HG02623 (cell line): ENCODE results near the gene CCDC157.

Experiments used
- ATAC-seq: cut with Tn5 transposase; IDR thresholded peaks from one replicate; pipeline ENCODE4 v1.9.1; 2021; ENCODE audit warnings: moderate library complexity; ENCODE audit not compliant: unreplicated experiment

The CCDC157 gene

DNA sequence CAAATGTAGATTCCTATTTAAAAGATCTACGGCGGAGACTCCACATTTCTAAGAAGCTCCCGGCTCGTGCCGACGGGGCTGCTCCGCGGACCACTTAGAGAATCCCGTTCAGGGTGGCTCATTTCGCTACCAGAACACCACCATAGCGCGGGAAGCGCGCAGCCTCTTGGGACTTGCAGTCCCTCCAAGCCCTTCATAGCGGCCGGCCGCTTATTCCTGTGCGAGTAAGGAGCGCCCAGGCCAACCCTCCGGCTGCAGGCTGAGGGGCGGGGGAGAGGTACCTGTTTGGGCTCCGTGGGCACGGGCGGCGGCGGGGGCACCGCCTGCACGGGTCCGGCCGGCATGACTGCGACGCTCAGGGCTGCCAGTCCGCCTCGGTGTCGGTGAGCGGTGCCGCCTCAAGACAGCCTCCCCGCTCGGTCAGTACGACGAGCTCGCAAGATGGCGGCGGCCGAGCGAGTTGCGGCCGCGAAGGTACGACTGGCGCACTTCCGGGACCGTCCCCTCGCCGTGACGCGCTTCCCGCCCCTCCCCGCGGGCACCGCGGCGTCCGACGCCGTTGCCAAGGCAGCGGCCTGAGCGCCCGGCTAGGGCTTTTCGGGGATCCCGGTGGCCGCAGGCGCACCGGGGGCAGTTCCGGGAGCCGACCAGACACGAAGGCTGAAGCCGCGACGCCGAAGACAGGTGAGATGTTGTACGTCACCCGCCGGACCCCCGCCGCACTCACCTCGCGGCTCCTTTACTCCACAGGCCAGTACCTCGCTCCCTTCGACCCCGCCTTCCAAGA, at the start of gene CCDC157, which contains the start of gene SF3A1:
Gene CCDC157, plus strand, starts transcription at position 559 of the 787 bp plus-strand sequence. CDS start 8,994 bp downstream, outside the sequence.
Gene SF3A1, minus strand, starts transcription at position 446 of the 787 bp plus-strand sequence. Its CDS starts 102 bp downstream, at position 344.
- peak; percentile 90 for ATAC-seq

DNA sequence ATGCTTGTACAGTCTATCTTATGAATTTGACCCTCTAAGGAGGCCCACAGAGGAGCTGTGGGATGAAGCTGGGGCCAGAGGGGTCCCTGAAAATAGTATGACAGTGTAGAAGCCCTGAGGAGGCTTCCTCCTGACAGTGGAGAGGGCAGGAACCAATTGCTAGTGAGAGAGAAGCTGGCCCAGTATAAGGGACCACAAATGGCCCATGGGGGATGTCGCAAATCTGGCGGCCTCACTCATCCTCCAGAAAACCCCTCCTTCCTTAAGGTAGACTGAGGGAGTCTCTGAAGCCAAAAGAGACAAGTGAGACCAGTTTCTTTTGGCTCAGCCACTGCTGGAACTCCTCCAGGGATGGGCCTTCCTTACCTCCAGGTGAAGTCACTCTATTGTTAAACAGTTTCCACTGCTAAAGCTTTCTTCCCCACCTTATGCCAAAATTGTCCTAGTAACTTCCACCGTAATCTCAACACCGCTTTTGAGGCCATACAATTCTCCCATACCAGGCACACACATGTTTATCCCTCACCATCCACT, 49.7 kb upstream of the CCDC157 start:
- ATAC-seq: no peak

DNA sequence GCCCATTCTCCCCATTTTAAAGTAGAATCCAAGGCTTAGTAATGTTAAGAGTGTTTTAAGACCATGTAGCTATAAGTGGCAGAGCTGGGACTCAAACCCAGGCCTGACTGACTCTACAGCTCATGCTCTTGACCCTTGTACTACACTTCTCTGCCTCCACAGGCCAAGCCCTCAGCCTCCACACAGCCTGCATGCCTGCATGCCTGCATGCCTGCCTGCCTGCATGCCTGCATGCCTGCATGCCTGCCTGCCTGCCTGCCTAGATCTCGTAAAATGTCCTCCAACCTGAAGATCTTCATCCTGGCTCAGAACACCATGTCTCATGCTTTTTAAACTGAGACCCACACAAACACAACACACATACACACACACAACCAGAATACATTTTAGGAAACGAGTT, 48.7 kb upstream of the CCDC157 start:
- no peak for ATAC-seq

DNA sequence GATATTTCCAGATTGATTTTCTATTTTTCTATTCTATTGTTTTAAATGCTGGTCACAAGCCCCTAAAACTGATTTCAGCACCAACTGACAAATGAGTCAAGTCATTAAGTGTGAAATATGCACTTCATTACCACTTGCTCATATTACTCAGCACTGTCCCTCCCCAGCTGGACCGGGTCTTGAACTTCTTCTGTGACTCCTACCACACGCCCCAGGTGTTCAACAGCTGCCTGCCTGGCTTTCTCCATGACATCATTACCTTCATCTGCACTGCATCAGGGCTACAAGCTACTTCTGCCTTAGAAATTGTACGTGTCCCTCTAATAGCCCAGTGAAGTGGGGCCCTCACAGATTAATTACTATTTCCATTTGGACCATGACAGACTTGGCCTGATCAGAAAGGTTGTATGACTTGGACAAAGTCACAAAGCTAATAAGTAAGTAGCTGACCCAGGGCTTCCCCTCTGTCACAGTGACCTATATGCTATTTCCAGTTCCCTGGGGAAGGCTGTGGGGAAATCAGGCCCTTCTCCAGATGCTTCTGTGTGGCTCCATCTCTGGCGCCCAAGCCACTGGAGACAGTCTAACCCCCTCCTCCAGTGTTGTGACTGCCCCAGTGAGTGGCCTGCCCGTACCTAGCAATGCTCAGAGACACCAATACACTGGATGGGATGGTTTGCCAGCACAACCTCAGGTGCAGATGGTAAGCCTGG, 48.1 kb upstream of the CCDC157 start:
- ATAC-seq: no peak

DNA sequence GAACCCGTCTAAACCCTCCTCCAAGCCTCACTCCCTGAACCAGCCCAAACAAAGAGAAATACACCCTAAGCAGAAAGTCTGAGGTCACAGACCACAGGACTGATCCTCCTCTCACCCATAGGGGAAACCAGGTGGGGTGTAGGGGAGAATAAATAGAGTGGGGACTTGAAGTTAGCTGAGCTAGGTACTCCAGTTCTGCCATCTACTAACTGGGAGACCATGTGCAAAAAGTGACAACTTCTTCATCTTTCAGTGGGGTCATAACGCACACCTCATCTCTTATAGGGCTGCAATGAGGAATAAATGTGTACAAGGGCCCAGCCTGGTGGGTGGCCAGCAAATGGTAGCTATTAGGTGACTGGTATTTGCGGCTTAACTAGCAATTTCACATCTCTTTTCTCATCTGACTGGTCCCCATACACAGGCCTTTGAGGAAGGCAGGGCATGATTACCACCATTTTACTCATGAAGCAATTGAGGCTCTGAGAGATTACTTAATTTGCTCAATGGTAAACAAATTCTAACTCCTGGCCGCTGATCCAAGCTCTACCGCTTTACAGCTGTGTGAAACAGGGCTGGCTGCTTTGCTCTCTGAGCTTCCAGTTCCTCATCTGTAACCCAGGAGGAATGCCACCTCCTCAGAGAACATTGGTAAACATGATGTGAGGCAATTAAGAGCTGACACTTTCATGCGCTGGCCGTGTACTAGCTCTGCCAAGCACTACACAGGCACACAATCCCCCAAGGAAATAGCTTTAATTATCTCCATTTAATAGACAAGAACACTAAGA, 46.7 kb upstream of the CCDC157 start:
- no peak for ATAC-seq

DNA sequence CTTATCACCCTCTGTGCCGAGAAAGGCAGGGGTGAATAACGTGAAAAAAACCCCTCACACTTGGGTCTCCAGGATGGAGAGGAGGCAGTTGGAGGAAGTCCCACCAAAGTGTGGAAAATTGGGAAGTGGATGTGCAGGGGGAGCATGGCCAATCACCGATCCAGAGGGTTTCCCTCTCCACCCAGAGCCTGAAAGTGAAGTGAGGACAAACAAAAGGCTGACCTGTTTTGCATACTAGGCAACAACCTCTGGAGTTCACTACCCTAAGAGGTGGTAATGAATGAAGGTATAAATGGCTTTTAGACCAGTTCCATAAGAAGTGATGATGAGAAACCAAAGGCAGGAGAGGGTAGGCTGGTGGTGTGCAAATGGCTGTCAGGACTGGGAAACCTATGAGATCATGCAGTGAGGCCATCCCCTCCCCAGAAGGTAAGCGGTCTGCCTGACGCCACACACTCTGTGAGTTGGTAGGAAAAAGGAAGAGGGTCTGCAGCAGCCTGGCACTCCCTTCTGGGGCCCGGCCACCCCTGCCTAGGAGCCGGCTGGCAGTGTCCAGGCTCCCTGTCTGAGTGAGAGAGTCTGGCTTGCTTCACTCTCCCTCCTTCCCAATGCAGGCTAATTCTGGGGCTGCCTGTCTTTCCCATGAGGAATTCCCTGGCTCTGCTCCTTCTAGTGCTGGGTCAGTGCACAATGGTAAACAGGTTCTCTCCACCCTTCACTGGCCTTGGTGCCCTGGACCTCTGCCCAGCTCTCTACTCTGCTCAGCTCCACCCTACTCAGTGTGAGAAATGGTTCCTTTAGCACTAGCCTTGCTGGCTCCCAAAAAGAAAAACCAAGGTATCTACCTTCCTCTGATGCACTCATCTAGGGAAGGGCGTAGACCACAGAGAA, 45.7 kb upstream of the CCDC157 start:
- ATAC-seq: no peak

DNA sequence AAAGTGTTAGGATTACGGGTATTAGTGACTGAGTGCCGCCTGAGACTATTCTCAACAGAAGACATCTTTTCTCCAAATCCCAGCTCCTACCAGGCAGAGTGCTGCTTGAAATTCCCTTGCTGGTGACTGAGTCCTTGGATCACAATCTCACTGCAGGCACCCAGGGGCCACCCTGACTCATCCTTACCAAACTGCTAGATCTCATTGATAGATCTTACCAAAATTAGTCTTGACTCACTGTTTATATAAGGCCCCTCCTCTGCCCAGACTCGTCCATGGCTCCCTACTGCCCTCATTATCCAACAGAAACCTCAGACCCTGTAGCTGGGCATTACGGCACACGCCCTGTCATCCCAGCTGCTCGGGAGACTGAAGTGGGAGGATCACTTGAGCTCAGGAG, 44.8 kb upstream of the CCDC157 start:
- ATAC-seq: no peak

DNA sequence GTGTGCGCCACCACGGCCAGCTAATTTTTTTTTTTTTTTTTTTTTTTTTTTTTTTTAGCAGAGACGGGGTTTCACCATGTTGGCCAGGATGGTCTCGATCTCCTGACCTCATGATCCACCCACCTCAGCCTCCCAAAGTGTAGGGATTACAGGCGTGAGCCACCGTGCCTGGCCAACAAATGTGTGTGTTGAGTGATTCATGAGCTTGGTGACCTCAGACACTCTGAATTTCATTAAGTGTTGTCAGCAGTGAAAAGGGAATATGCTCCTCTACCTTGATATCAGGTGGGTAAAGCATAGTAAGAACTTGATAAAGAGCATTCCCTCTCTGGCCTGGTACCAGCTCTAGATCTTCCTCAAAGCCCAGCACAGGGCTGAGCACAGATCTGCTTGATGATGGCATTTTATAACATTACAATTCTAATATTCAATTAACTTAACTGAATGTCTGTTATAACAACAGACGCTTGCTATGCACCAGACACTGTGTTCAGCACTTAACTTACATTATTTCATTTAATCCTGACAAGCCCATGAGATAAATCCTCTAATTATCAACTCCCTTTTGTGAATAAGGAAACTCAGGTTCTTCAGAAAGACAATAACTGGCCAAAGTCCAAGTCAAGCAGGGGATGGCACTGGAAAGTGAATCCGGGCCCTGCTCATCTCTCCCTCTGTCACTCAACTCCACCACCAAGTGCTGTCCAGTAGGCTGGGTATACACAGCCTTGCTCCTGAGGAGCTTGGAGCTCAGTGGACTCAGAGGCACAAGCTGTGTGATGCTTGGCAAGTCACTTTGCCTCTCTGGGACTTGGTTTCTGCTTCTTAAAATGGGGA, 43.1 kb upstream of the CCDC157 start:
- no peak for ATAC-seq

DNA sequence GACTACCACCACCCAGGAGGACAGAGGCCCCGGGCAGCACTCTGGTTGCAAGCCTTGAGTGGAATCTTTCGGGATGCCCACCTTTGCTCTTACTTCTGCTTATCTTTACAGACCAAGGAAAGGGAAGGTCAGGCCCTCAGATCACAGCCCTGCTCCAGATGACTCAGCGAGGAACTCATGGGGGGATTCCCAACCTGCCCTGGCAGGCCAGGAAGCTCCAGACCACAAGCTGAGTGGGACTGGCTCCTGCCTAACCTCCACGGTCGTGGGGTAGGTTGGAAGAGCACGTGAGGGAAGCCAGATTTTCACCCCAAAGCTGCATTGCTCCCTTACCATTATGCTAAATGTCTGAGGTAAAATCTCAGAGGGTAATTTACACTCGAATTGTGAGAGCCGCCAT, 41.9 kb upstream of the CCDC157 start:
- ATAC-seq: peak; percentile 33

DNA sequence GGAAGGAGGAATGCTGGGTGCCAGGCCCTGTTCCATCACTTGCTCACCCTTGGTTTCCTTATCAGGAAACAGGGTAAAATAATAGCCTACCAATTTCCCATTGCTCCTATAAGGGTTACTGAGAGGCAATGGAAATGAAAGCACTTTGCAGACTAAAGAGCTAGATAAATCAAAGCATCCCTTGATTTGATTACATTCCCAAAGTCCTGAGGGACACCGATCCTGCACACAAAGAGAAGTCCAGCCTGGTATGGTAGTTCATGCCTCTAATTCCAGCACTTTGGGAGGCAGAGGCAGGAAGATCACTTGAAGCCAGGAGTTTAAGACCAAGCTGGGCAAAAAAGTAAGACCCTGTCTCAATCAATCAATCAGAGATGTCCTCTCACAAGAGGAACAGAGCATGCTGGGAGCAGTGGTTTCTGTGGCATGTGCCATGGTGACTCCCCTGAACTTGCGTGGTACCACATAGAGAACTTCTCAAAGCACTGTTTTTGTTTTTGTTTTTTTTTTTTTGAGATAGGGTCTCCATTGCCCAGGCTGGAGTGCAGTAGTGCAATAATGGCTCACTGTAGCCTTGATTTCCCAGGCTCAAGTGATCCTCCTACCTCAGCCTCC, 40.7 kb upstream of the CCDC157 start:
- ATAC-seq: no peak

DNA sequence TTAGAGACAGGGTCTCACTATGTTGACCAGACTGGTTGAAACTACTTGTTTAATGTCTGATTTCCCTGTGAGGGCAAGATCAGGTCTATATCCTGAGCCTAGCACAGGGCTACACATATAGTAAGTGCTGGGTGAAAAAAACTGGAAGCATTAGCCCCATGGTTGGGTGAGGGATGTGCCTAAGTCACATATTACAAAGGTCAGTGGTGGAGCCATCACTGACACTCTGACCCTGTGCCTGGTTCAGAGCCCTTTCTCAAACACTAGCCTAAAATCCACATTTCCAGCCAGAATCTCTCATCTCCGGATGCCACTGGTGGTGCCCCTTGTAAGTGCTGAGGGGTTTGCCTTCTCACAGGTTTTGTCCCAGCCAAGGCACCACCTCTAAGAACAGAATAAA, 39.0 kb upstream of the CCDC157 start:
- ATAC-seq: no peak

DNA sequence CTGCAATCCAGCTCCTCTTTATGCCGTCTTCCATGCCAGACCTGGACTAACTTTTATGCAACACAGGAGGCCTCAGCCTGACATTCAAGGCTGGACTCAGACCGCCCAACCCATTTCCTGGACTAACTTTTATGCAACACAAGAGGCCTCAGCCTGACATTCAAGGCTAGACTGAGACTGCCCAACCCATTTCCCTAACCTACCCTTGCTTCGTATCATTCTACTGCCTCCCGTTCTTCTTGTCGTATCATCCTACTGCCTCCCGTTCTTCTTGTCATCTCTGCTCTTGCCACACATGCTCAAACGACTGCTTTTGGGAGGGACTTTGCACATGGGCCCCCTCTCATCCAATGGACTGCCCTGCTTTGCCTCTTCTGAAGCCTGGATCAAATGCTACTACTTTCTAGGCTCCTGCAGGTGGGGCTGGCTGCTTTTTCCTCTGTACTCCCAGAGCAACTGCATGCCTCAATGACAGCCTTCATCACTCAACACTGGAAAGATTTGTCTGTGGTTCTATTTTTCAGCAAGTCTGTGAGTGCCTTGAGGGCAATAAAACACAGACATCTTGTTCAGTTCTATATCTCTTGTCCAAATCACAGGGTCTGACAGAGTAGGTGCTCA, 37.9 kb upstream of the CCDC157 start:
- no peak for ATAC-seq

DNA sequence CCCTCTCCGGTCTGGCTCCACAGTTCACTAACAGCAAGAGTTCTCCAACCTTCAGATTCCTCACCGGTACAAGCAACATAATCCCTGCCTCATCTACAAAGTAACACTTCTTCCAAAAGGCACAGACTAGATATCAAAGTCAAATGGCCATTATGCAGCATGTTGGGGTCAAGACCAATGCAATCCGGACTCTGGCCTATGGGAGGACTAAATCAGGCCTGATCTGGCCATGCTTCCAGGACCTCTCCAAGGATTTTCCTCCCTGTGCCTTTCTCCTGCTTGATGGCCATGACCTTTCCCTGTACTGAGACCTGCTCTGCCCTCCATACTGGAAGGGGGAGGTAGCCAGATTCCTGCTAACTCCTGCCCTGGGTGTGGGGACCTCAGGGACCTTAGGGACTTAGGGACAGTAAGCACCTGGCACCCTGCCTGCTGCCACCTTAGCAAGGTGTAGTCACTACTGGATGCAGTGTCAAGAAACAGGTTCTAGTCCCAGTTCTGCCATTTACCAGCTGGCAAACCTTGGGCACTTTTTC, 36.7 kb upstream of the CCDC157 start:
- ATAC-seq: no peak

DNA sequence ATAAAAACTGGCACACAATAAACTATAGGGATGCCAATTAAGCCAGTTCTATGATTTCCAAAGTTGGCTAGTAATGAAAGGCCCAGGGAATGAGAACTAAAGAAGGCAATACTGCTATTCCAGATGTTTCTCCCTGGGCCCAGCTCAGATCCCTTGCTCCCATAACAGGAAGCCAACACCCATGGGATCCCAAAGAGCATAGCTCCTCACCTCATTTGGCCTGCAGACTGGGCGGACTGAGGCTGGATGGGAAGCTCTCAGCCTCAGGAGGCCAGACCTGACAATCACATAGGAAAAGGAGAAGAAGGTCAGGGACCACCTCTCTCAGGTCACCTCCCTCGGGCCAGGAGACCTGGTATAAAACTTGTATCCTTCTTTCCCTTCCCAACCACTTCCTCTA, 35.3 kb upstream of the CCDC157 start:
- ATAC-seq: no peak

DNA sequence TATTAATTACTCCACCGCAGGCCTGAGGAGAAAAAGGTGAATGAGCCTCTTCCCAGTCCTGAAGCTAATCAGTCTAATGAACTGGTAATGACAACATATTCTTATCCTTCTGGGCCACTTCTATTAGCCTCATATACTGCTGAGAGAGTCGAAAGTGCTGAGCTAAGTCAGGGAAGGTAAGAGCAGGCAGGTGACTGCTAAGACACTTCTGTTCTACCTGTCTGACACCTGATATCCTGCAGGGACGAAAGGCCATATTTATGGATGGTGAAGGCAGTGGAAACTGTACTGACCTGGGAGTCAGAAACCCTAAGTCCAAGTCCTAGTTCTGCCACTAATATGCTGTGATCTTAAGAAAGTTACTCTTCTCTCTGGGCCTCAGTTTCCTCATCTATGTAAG, 33.6 kb upstream of the CCDC157 start:
- no peak for ATAC-seq

DNA sequence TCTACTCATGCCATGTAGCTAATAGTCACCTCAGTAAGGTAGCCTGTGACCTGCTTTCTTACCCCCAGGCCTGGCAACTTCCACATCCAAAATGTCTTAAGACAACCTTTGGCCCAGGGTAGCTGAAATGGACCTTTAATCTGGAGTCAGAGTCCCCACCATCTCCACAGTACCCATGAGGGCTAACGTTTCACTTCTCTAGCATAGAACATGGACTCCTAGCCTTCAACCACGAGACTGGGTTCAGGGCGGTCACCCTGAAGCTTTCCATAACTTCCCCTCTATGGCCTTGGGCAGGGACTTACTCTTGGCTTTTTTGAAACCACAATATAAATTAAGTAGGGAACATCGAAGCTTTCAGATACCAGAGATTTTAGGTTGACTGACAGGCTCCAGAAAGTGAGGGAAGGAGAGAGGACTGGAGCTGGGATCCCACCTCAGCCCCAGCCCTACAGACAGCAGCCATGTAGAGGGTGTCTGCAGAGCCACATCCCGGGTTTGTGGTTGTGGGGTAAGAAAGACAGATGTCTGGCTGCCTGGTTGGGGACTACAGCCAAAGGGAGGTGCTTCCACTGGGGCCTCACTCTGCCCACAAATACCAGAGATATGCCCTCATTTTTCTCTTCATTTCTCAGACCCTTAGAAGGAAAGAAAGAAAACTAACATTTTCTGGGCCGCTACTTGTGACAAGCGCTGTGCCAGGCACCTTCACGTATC, 32.6 kb upstream of the CCDC157 start:
- no peak for ATAC-seq

DNA sequence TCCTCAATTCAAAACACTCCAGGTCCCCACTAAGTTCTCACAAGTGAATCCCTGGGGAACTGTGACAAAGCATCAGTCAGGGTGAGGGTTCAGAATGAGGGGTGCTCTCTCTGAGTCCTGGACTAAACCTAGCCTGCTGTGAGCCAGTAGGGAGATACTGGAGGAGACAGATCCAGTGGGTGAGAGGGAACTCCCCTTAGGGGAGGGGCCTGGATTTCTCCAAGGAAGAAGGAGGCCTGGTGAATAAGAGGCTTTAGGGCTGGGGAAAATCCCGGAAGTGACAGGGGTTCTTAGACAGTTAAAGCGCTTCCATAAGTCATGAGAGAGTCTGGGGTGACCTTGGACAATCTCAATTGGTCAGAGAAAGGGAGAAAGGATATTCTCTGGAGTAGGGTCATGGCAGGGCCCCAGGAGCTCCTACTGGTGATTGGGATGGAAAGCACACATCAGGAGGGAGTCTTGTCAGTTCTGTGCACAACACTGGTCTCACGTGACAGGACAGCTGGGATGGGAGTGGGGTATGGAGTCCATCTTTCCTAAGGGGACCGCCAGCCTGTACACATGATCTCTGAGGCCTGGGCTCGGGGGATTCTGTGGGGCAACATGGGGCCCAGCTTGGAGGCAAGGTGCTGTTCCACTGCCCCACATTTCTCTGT, 31.6 kb upstream of the CCDC157 start:
- ATAC-seq: no peak
